Measurements from ENCODE around the gene MLC1.

DNA sequence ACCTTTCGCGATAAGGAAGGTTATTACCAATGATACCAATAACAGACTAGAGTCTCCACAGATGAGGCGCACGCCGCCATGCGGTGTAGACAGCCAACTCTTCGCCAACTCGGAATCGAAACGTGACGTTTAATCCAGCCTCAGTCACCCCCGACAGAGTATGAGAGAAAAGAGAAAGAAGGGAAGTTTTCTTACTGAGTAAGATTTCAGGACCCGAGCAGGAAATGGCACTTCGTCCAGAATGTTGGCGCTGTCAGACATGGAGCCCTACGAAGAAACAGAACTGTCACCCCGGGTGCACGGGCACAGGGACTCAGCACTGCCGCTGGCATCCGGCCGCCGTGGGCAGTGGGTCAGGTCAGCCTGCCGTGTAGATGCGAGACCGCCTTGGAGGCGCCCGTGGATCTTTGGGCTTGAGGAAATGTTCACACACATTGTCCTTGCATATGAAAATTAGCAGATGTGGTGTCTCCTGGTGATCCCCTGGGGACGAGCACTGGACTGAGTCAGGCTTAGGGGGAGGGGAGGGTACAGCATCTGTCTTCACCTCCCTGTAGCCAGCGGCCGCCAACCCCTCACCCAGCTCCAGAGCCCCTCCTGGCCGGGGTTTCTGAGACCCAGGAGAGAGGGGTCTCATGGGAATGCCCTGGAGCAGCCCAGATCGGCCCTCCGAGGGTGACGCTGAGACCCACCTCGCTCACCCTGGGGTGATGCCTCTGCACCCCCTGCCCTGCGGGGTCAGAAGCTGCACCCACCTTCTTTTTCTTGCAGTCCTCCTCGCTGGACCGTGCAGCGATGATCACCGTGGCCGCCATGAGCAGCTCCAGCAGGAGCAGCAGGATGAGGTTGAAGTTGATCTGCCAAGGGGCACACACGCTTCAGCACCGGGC, 8.3 kb downstream of the MLC1 start:
- TF ChIP-seq, protein P1, sequence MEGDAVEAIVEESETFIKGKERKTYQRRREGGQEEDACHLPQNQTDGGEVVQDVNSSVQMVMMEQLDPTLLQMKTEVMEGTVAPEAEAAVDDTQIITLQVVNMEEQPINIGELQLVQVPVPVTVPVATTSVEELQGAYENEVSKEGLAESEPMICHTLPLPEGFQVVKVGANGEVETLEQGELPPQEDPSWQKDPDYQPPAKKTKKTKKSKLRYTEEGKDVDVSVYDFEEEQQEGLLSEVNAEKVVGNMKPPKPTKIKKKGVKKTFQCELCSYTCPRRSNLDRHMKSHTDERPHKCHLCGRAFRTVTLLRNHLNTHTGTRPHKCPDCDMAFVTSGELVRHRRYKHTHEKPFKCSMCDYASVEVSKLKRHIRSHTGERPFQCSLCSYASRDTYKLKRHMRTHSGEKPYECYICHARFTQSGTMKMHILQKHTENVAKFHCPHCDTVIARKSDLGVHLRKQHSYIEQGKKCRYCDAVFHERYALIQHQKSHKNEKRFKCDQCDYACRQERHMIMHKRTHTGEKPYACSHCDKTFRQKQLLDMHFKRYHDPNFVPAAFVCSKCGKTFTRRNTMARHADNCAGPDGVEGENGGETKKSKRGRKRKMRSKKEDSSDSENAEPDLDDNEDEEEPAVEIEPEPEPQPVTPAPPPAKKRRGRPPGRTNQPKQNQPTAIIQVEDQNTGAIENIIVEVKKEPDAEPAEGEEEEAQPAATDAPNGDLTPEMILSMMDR (IDR thresholded peaks at IDR 0.05), result no peak
- no peak for TF ChIP-seq ZFX (IDR thresholded peaks at IDR 0.05; ENCODE audit: borderline replicate concordance)
